Measurements from ENCODE around the gene ABCA2. TPM values are rescaled to one million over a fixed set of nuclear protein-coding genes. Genes with fewer than 3 reads are reported as not detected.

The ABCA2 gene
- total RNA-seq, 1 donor from 2014 or later, result 55.1 TPM

DNA sequence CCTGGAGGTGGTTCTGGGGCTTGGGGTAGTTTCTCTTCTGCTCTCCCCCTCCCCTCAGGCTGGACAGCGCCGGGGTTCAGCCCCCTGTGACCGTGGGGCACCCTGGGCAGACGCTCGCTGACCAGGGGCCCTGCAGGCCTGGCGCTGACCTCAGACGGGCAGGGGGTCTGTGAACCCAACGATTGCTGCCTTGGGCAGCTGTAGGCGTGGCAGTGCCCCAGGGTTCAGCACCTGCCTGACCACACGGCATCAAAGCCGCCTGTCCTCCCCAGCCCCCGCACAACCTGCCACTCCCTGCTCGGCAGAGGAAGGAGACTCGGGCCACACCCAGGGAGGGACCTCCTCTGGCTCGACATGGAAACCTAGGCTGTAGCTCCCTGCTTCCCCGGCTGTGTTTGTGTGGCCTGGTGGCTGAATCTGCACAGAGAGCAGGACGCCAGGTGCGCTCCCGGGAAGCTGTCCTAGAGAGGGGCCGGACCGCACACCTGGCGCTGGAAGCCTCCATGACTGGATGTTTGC is 63.8 kb downstream of the ABCA2 start:
- Mint-ChIP-seq H3K4me1 (ENCODE audit: unreplicated experiment) (peaks cover 20% of the 10 kb centered on the region), H3K9me3 (ENCODE audit: unreplicated experiment) (no peaks in the 10 kb centered on the region), H3K4me3 (ENCODE audit: unreplicated experiment) (no peak overlapping the region), H3K36me3 (ENCODE audit: unreplicated experiment) (no peaks in the 10 kb centered on the region), H3K27me3 (ENCODE audit: unreplicated experiment) (peaks cover 3% of the 10 kb centered on the region), H3K27ac (ENCODE audit: unreplicated experiment) (no peak overlapping the region)
- no peak for DNase-seq (ENCODE audit: extremely low spot score, unreplicated experiment)
- no peak for TF ChIP-seq CTCF (IDR thresholded peaks at IDR 0.05)

GRCh38 chr9:136963751-136964150 is 64.3 kb downstream of the ABCA2 start:
- no peak for DNase-seq (ENCODE audit: extremely low spot score, unreplicated experiment)
- Mint-ChIP-seq H3K9me3 (ENCODE audit: unreplicated experiment) (no peaks in the 10 kb centered on the region), H3K4me3 (ENCODE audit: unreplicated experiment) (no peak overlapping the region), H3K4me1 (ENCODE audit: unreplicated experiment) (peaks cover 20% of the 10 kb centered on the region), H3K27ac (ENCODE audit: unreplicated experiment) (no peak overlapping the region), H3K36me3 (ENCODE audit: unreplicated experiment) (no peaks in the 10 kb centered on the region), H3K27me3 (ENCODE audit: unreplicated experiment) (peaks cover 3% of the 10 kb centered on the region)
- TF ChIP-seq CTCF (IDR thresholded peaks at IDR 0.05), result no peak

- Mint-ChIP-seq H3K36me3 (ENCODE audit: unreplicated experiment) (no peaks in the 10 kb centered on the region), H3K27ac (ENCODE audit: unreplicated experiment) (no peak overlapping the region), H3K4me3 (ENCODE audit: unreplicated experiment) (no peak overlapping the region), H3K9me3 (ENCODE audit: unreplicated experiment) (no peaks in the 10 kb centered on the region), H3K27me3 (ENCODE audit: unreplicated experiment) (peaks cover 3% of the 10 kb centered on the region), H3K4me1 (ENCODE audit: unreplicated experiment) (peaks cover 20% of the 10 kb centered on the region)
- TF ChIP-seq CTCF (IDR thresholded peaks at IDR 0.05), result no peak
- no peak for DNase-seq (ENCODE audit: extremely low spot score, unreplicated experiment)
Measured at GRCh38 chr9:136963341-136963740, 64.7 kb downstream of the ABCA2 start.

DNA sequence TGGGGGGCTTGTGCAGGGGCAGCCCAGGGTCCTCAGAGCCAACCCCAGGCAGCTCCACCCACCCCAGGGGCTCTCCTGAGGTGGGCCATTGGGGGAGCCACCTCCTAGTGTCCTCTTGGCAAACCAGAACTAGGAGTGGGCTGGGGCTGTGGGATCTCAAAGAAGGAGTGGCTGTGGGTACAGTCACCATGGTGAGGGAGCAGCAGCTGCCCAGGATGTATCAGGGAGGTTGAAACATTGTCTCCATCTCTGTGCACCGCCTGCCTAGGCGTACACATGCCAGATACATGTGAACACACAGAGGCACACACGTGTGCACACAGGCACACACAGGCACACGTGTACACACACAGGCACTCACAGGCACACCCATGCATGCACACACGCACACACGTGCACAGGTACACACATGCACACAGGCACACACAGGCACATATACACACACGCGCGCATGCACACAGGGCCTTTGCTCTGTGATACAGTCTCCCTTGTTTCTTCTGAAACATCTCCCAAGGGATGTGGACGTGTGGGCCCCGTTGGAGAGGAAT is 65.3 kb downstream of the ABCA2 start:
- H3K4me3 Mint-ChIP-seq (ENCODE audit: unreplicated experiment), result no peak overlapping the region
- H3K9me3 Mint-ChIP-seq (ENCODE audit: unreplicated experiment), result no peaks in the 10 kb centered on the region
- TF ChIP-seq CTCF (IDR thresholded peaks at IDR 0.05), result no peak
- DNase-seq (ENCODE audit: extremely low spot score, unreplicated experiment), result no peak
- peaks cover 3% of the 10 kb centered on the region for H3K27me3 Mint-ChIP-seq (ENCODE audit: unreplicated experiment)
- no peaks in the 10 kb centered on the region for H3K36me3 Mint-ChIP-seq (ENCODE audit: unreplicated experiment)
- peaks cover 20% of the 10 kb centered on the region for H3K4me1 Mint-ChIP-seq (ENCODE audit: unreplicated experiment)
- no peak overlapping the region for H3K27ac Mint-ChIP-seq (ENCODE audit: unreplicated experiment)

DNA sequence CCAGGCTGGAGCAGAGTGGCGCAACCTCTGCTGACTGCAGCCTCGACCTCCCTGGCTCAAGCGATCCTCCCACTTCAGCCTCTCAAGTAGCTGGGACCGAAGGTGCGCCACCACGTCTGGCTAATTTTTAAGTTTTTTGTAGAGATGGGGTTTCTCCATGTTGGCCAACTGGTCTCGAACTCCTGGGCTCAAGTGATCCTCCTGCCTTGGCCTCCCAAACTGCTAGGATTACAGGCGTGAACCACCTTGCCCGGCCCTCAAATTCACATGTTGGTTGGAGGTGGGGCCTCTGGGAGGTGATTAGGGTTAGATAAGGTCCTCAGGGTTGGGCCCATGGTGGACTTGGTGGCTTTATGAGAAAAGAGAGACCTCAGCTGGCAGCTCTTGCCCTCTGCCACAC is 65.9 kb downstream of the ABCA2 start:
- Mint-ChIP-seq H3K27me3 (ENCODE audit: unreplicated experiment) (peaks cover 3% of the 10 kb centered on the region), H3K27ac (ENCODE audit: unreplicated experiment) (no peak overlapping the region), H3K9me3 (ENCODE audit: unreplicated experiment) (no peaks in the 10 kb centered on the region), H3K36me3 (ENCODE audit: unreplicated experiment) (no peaks in the 10 kb centered on the region), H3K4me1 (ENCODE audit: unreplicated experiment) (peaks cover 20% of the 10 kb centered on the region), H3K4me3 (ENCODE audit: unreplicated experiment) (no peak overlapping the region)
- TF ChIP-seq CTCF (IDR thresholded peaks at IDR 0.05), result no peak
- no peak for DNase-seq (ENCODE audit: extremely low spot score, unreplicated experiment)

All from osteocyte (in vitro differentiated cells).